PC-9 (cell line): ENCODE data around the gene E4F1. TPM values are rescaled to one million over a fixed set of nuclear protein-coding genes. Genes with fewer than 3 reads are reported as not detected.

Experiments used
- BruUV-seq: library from RNA; stranded (reverse); fragments of 400-500 nt; replicated peaks from 2 replicates; lab custom pipeline; 2021; lab: Mats Ljungman, UMichigan
- CTCF ChIA-PET: fragments of 300-600 bp; sonication (Branson Sonifier 250); formaldehyde crosslinking; loops from one replicate; lab custom pipeline; 2022; ENCODE audit warnings: antibody characterized with exemption; lab: Charles Lee
- POLR2A ChIA-PET: fragments of 300-600 bp; sonication (Branson Sonifier 250); formaldehyde crosslinking; loops from one replicate; lab custom pipeline; 2022; ENCODE audit warnings: antibody characterized with exemption; ENCODE audit not compliant: unreplicated experiment; lab: Charles Lee
- DNase-seq, 2 experiments: peaks; one replicate each; pipeline versions ENCODE4 v3.0.0 to v3.0.0-alpha.2; 2015 to 2022; ENCODE audit warnings: mixed read lengths in 1 of 2
- H2AFZ ChIP-seq: fragments of 200-600 bp; sonication (generic); 2 replicates; pipeline ENCODE4 v1.8.1; 2017; ENCODE audit warnings: antibody characterized with exemption
- H3F3A ChIP-seq: fragments of 200-600 bp; sonication (generic); 2 replicates; pipeline ENCODE4 v1.8.1; 2017; ENCODE audit warnings: antibody characterized with exemption, mild to moderate bottlenecking, low read depth; ENCODE audit not compliant: insufficient read depth
- H3K27ac ChIP-seq: fragments of 200-600 bp; sonication (generic); 2 replicates; pipeline ENCODE4 v1.6.1; 2016; ENCODE audit warnings: mixed run types
- H3K27me3 ChIP-seq: fragments of 200-600 bp; sonication (generic); 2 replicates; pipeline ENCODE4 v1.6.1; 2016; ENCODE audit warnings: low read depth, mixed run types; ENCODE audit not compliant: insufficient read depth
- H3K36me3 ChIP-seq: fragments of 200-600 bp; sonication (generic); 2 replicates; pipeline ENCODE4 v1.6.1; 2016; ENCODE audit warnings: low read depth, mixed run types
- H3K4me1 ChIP-seq: fragments of 200-600 bp; sonication (generic); replicated peaks from 2 replicates; pipeline ENCODE4 v1.6.1; 2016; ENCODE audit warnings: mixed run types; ENCODE audit not compliant: insufficient read depth
- H3K4me2 ChIP-seq: fragments of 200-600 bp; sonication (generic); 2 replicates; pipeline ENCODE4 v1.6.1; 2017; ENCODE audit warnings: mixed run types
- H3K4me3 ChIP-seq: fragments of 200-600 bp; sonication (generic); 2 replicates; pipeline ENCODE4 v1.6.1; 2016; ENCODE audit warnings: mixed run types
- H3K79me2 ChIP-seq: fragments of 200-600 bp; sonication (generic); 2 replicates; pipeline ENCODE4 v1.6.1; 2017; ENCODE audit warnings: low read depth, mixed run types
- H3K9me2 ChIP-seq: fragments of 200-600 bp; sonication (generic); 2 replicates; pipeline ENCODE4 v1.8.1; 2017; ENCODE audit warnings: mild to moderate bottlenecking; ENCODE audit not compliant: insufficient read depth
- H3K9me3 ChIP-seq: fragments of 200-600 bp; sonication (generic); 2 replicates; pipeline ENCODE4 v1.8.1; 2016; ENCODE audit warnings: low read depth; ENCODE audit not compliant: insufficient read depth
- H4K20me1 ChIP-seq: fragments of 200-600 bp; sonication (generic); 2 replicates; pipeline ENCODE4 v1.8.1; 2017; ENCODE audit not compliant: insufficient read depth
- CTCF ChIP-seq: fragments of 200-600 bp; sonication (generic); conservative IDR thresholded peaks from 2 replicates; pipeline ENCODE4 v1.6.1; 2017; ENCODE audit warnings: mixed run types, antibody characterized with exemption, mild to moderate bottlenecking, moderate library complexity
- EZH2 ChIP-seq: fragments of 200-600 bp; sonication (generic); IDR thresholded peaks from 2 replicates; pipeline ENCODE4 v1.8.0; 2017; ENCODE audit warnings: antibody characterized with exemption, low read depth
- intact Hi-C: fragments of 100-400 bp; cut with micrococcal nuclease; formaldehyde crosslinking; loops from one replicate; pipeline ENCODE4 v1.10.0; 2022; ENCODE audit not compliant: unreplicated experiment
- total RNA-seq: library from RNA; stranded (reverse); gene quantifications from 2 replicates; pipeline ENCODE4 v1.2.3, GENCODE V29; 2021

E4F1 gene
- total RNA-seq, 1 experiment from 2014 or later, result 38.8 TPM

- POLR2A ChIA-PET, result no interaction called here
- no peaks in the 10 kb centered on the region for H3K9me2 ChIP-seq
- TF ChIP-seq CTCF (no peak), EZH2 (no peak)
- no peaks in the 10 kb centered on the region for H4K20me1 ChIP-seq
- H2AFZ ChIP-seq, result no peak within 1 kb of the TSS
- H3K36me3 ChIP-seq, result no peaks in the 10 kb centered on the region
- CTCF ChIA-PET, result interaction anchor here (0.5 kb wide), 1 partner anchor 848 kb away, joined by 3 read pairs; no protein-coding TSS in a partner anchor
- peaks cover 35% of the 10 kb centered on the region for H3K27me3 ChIP-seq
- peak within 1 kb of the TSS; percentile 48; the same call in 1 of the 2 replicates for H3K4me3 ChIP-seq
- H3K4me2 ChIP-seq, result peak within 1 kb of the TSS; percentile 77
- no peaks in the 10 kb centered on the region for H3K9me3 ChIP-seq
- peaks cover 12% of the 10 kb centered on the region; the same call in 1 of the 2 replicates for H3F3A ChIP-seq
- no peak within 1 kb of the TSS for H3K27ac ChIP-seq
- intact Hi-C loops, result loop anchor here (5.0 kb wide), 1 partner anchor 306 kb away; no protein-coding TSS in a partner anchor
- no peaks in the 10 kb centered on the region for H3K4me1 ChIP-seq
- no peaks in the 10 kb centered on the region for H3K79me2 ChIP-seq
- no peak for DNase-seq
- BruUV-seq, result no TSS peak
Observed at GRCh38 chr16:2196162-2196980, 27.0 kb upstream of the E4F1 start, which contains the start of gene CASKIN1. Gene CASKIN1 (minus strand): TSS chr16:2196605. CDS start chr16:2196432, 173 bp downstream.

DNA sequence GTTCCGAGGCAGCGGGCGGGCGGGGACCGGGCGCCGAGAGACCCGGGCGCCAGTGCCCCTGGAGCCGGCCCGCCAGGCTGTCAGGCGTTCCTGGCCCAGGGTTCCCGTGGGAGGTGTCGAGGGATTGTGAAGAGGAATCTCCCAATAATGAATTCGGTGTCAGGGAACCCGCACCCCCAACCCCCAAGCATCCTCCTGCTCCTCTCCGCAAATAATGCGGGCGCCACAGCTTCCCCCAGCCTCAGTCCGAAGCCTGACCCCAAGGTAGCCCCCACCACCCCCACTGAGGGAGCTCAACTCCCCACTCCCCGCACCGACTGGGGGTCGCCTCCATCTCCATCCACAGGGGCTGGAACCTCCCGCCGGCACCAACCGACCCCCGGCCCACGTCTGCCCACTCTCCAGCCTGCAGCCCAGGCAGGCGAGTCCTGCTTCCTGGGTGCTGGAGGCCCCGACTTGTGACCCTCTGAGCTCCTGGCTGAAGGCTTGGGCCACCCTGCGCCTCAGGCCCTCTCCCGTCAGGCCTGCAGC, 26.3 kb upstream of the E4F1 start:
- Histone ChIP-seq H4K20me1 (no peaks in the 10 kb centered on the region), H3K36me3 (no peaks in the 10 kb centered on the region), H3F3A (peaks cover 12% of the 10 kb centered on the region; the same call in 1 of the 2 replicates), H3K4me1 (no peaks in the 10 kb centered on the region), H3K79me2 (no peaks in the 10 kb centered on the region), H3K9me3 (no peaks in the 10 kb centered on the region), H3K4me2 (no peak overlapping the region; the same call in 1 of the 2 replicates), H3K27me3 (peaks cover 35% of the 10 kb centered on the region), H3K4me3 (no peak overlapping the region), H2AFZ (no peak overlapping the region), H3K27ac (no peak overlapping the region), H3K9me2 (no peaks in the 10 kb centered on the region)
- intact Hi-C loops, result loop anchor here (5.0 kb wide), 1 partner anchor 305 kb away; no protein-coding TSS in a partner anchor
- no peak for TF ChIP-seq EZH2
- no peak for TF ChIP-seq CTCF
- ChIA-PET POLR2A (no interaction called here), CTCF (no interaction called here)
- no TSS peak for BruUV-seq
- no peak for DNase-seq

- no peaks in the 10 kb centered on the region for H3K9me2 ChIP-seq
- H3K27me3 ChIP-seq, result peaks cover 35% of the 10 kb centered on the region
- no peak for DNase-seq
- peaks cover 12% of the 10 kb centered on the region; the same call in 1 of the 2 replicates for H3F3A ChIP-seq
- no peaks in the 10 kb centered on the region for H3K79me2 ChIP-seq
- ChIA-PET POLR2A (no interaction called here), CTCF (interaction anchor here (0.6 kb wide), 1 partner anchor 46 kb away, joined by 22 read pairs; no protein-coding TSS in a partner anchor)
- no peak for TF ChIP-seq EZH2
- no peak for TF ChIP-seq CTCF
- no peaks in the 10 kb centered on the region for H3K4me1 ChIP-seq
- H4K20me1 ChIP-seq, result no peaks in the 10 kb centered on the region
- no peaks in the 10 kb centered on the region for H3K9me3 ChIP-seq
- H3K27ac ChIP-seq, result no peak overlapping the region
- H2AFZ ChIP-seq, result no peak overlapping the region
- no peak overlapping the region for H3K4me3 ChIP-seq
- no peak overlapping the region for H3K4me2 ChIP-seq
- intact Hi-C loops, result loop anchor here (5.0 kb wide), 1 partner anchor 305 kb away; no protein-coding TSS in a partner anchor
- H3K36me3 ChIP-seq, result no peaks in the 10 kb centered on the region
- no TSS peak for BruUV-seq
Observed at GRCh38 chr16:2197765-2198164, 25.6 kb upstream of the E4F1 start.
